Breast epithelium (tissue), 4 donors: ENCODE data around the gene MMS19. TPM values are rescaled to one million over a fixed set of nuclear protein-coding genes. Genes with fewer than 3 reads are reported as not detected.

Experiments
- DNase-seq, 2 donors: peaks; one replicate each; pipeline ENCODE4 v3.0.0-alpha.2; 2019; ENCODE audit warnings: low spot score in 2 of 2
- H3K27ac ChIP-seq, 2 donors: fragments of 200-600 bp; sonication (generic) in 1 of 2; one replicate each; pipeline ENCODE4 v1.5.1; 2016 to 2019; ENCODE audit warnings: mild to moderate bottlenecking in 1 of 2
- H3K27me3 ChIP-seq, 2 donors: fragments of 200-600 bp; sonication (generic) in 1 of 2; one replicate each; pipeline versions ENCODE4 v1.5.1 to v1.6.0; 2017 to 2019; ENCODE audit warnings: control low read depth in 1 of 2, mild to moderate bottlenecking in 1 of 2
- H3K36me3 ChIP-seq: fragments of 200-600 bp; one replicate; pipeline ENCODE4 v1.5.1; 2019
- H3K4me1 ChIP-seq, 2 donors: fragments of 200-600 bp; sonication (generic); one replicate each; pipeline ENCODE4 v1.5.1; 2016 to 2019; ENCODE audit warnings: control low read depth in 1 of 2
- H3K4me3 ChIP-seq, 3 donors: fragments of 200-600 bp; sonication (generic); 1 replicate in 2 of 3; 2 replicates in 1 of 3; pipeline ENCODE4 v1.5.1; 2016 to 2019; ENCODE audit warnings: mild to moderate bottlenecking in 3 of 3, moderate library complexity in 2 of 3
- H3K9me3 ChIP-seq, 2 donors: fragments of 200-600 bp; sonication (generic) in 1 of 2; one replicate each; pipeline ENCODE4 v1.5.1; 2016 to 2019; ENCODE audit warnings: control low read depth in 1 of 2
- POLR2A ChIP-seq: fragments of 450-650 bp; IDR thresholded peaks from one replicate; pipeline ENCODE4 v1.6.1; 2016; ENCODE audit warnings: antibody characterized with exemption, mild to moderate bottlenecking, moderate library complexity
- POLR2AphosphoS5 ChIP-seq, 3 donors: sonication (generic); formaldehyde crosslinking; IDR thresholded peaks; one replicate each; pipeline ENCODE4 v1.6.1; 2017; ENCODE audit warnings: antibody characterized with exemption in 3 of 3
- intact Hi-C: fragments of 100-400 bp; cut with DNase I; formaldehyde crosslinking; loops from one replicate; pipeline ENCODE4 v1.15.1; 2023; ENCODE audit warnings: low total_unique reads
- total RNA-seq, 3 donors: library from RNA; depleted of rRNA; stranded (reverse); fragments of >200 nt; gene quantifications; one replicate each; pipeline ENCODE4 v1.1.0, GENCODE V29; 2016
- TF ChIP-seq, protein P1 (sequence below), 3 donors: fragments of 450-650 bp; IDR thresholded peaks; one replicate each; pipeline ENCODE4 v1.5.1; 2016 to 2017; ENCODE audit warnings: antibody characterized with exemption in 3 of 3, mild to moderate bottlenecking in 3 of 3, moderate library complexity in 3 of 3

MMS19 gene
- total RNA-seq, 3 donors from 2014 or later: 73.0 to 109 (median 78.7) TPM

DNA sequence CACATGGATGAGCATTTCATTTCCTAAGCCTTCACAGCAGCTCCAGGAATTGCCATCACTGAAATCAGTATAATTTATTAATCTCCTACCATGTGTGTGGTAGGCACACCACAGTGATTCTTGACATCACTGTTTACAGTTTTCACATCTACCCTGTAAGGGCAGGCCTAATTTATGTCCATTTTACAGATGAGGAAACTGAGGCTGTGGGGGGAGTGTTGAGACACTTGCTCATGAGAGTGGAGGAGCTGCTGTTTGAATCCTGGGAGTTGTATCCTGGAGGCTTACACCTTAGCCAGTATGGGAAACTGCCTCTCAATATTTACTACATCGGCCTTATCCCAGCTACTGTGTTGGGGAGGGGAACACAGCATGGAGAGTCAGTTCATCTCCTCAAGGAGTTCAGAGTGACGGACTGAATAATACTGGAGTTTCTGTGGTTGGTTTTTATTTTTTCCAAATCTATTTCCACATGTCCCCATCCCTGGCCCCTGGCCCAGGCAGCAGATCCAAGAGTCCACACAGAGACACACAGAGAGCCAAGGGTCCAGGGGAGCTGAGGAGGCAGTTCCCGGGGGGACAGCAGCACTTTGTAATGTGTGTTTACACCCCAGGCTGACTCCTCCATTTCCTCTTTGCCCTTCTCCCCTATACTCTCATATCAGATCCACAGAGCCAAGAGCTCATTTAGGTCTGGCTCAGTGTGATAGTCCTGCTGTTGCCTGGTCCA lies 13.7 kb upstream of the MMS19 start:
- Histone ChIP-seq H3K36me3 (no peaks in the 10 kb centered on the region), H3K9me3 (no peaks in the 10 kb centered on the region), H3K27me3 (no peaks in the 10 kb centered on the region), H3K4me1 (no peaks in the 10 kb centered on the region), H3K4me3 (no peak overlapping the region), H3K27ac (peak overlapping the region in 1 of 2 donors; percentile 63)
- DNase-seq: no peak
- intact Hi-C loops: no loop called here
- no peak for TF ChIP-seq POLR2A
- no peak for TF ChIP-seq POLR2AphosphoS5 (IDR thresholded peaks at IDR 0.05)
- TF ChIP-seq, protein P1, sequence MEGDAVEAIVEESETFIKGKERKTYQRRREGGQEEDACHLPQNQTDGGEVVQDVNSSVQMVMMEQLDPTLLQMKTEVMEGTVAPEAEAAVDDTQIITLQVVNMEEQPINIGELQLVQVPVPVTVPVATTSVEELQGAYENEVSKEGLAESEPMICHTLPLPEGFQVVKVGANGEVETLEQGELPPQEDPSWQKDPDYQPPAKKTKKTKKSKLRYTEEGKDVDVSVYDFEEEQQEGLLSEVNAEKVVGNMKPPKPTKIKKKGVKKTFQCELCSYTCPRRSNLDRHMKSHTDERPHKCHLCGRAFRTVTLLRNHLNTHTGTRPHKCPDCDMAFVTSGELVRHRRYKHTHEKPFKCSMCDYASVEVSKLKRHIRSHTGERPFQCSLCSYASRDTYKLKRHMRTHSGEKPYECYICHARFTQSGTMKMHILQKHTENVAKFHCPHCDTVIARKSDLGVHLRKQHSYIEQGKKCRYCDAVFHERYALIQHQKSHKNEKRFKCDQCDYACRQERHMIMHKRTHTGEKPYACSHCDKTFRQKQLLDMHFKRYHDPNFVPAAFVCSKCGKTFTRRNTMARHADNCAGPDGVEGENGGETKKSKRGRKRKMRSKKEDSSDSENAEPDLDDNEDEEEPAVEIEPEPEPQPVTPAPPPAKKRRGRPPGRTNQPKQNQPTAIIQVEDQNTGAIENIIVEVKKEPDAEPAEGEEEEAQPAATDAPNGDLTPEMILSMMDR (IDR thresholded peaks at IDR 0.05): no peak

DNA sequence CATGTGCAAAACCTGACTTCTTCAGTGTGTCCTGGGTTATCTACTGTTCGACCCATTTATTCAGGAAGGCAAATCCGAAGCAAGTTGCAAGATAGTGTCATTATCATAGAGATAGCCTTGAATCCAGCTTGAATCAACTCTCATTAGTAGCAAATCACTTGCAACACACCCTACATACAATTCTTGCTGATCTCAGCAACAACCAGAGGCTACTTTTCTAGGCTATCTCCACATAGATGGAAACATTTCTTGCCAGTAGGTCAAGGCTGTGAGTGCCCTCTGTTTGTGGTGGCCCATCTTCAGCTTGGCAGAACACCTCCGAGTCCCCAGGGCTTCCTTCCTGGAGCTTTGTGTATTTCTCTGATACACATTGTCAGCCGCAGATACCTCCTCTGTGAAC lies 12.5 kb upstream of the MMS19 start:
- intact Hi-C loops: no loop called here
- no peaks in the 10 kb centered on the region for H3K9me3 ChIP-seq
- TF ChIP-seq POLR2AphosphoS5 (IDR thresholded peaks at IDR 0.05): no peak
- no peak for TF ChIP-seq POLR2A
- TF ChIP-seq, protein P1 (IDR thresholded peaks at IDR 0.05): no peak
- DNase-seq: no peak
- no peak overlapping the region for H3K27ac ChIP-seq
- H3K27me3 ChIP-seq: no peaks in the 10 kb centered on the region
- H3K36me3 ChIP-seq: no peaks in the 10 kb centered on the region
- no peak overlapping the region for H3K4me3 ChIP-seq
- H3K4me1 ChIP-seq: no peaks in the 10 kb centered on the region

DNA sequence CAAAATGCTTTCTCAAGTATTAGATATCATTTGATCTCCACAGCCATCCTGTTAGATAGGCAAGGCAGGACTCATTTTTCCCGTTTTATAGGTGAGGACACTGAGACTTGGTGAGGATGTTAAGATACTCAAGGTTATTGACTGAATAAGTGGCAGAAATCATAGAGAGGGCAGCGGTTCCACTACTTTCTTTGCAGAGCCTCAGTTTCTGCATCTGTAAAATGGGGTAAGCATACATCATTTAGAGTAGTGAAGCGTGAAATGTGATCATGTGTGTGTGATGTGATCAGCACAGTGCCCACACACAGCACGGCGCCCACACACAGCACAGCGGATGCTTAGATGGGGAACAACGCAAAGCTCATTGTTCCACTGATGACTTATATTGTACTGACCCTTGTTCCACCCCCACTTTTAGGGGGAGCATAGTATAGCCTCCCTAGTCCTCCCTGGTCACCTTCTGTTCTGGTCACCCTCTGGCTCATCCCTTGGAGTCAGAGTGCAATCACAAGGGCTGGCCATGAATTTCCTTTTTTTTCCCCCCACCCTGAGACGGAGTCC lies 11.0 kb upstream of the MMS19 start:
- Histone ChIP-seq H3K27ac (no peak overlapping the region), H3K27me3 (no peaks in the 10 kb centered on the region), H3K36me3 (no peaks in the 10 kb centered on the region), H3K9me3 (no peaks in the 10 kb centered on the region), H3K4me1 (no peaks in the 10 kb centered on the region), H3K4me3 (no peak overlapping the region)
- intact Hi-C loops: no loop called here
- TF ChIP-seq POLR2A (no peak), POLR2AphosphoS5 (IDR thresholded peaks at IDR 0.05) (no peak)
- TF ChIP-seq, protein P1 (IDR thresholded peaks at IDR 0.05): no peak
- no peak for DNase-seq

DNA sequence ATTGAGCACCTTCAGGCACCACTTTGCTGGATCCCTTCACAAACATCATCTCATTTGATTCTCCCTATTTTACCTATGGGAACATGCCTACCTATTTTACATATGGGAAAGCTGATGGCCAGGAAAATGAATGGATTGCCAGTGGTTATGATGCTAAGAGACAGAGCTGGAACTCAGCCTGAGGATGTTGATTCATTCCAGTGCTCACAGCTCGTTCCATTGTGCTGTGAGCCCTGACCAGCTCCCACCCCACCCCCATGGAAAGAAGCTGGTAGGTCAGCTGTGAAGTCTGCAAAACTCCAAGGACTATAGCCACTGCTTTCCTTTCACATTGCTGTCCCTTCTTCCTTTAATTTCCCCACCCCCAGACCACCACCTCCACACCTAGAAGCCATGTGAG lies 10.1 kb upstream of the MMS19 start:
- TF ChIP-seq POLR2A: no peak
- TF ChIP-seq, protein P1 (IDR thresholded peaks at IDR 0.05): no peak
- DNase-seq: no peak
- Histone ChIP-seq H3K4me3 (no peak overlapping the region), H3K36me3 (no peaks in the 10 kb centered on the region), H3K9me3 (no peaks in the 10 kb centered on the region), H3K27me3 (no peaks in the 10 kb centered on the region), H3K4me1 (no peaks in the 10 kb centered on the region), H3K27ac (no peak overlapping the region)
- intact Hi-C loops: no loop called here

DNA sequence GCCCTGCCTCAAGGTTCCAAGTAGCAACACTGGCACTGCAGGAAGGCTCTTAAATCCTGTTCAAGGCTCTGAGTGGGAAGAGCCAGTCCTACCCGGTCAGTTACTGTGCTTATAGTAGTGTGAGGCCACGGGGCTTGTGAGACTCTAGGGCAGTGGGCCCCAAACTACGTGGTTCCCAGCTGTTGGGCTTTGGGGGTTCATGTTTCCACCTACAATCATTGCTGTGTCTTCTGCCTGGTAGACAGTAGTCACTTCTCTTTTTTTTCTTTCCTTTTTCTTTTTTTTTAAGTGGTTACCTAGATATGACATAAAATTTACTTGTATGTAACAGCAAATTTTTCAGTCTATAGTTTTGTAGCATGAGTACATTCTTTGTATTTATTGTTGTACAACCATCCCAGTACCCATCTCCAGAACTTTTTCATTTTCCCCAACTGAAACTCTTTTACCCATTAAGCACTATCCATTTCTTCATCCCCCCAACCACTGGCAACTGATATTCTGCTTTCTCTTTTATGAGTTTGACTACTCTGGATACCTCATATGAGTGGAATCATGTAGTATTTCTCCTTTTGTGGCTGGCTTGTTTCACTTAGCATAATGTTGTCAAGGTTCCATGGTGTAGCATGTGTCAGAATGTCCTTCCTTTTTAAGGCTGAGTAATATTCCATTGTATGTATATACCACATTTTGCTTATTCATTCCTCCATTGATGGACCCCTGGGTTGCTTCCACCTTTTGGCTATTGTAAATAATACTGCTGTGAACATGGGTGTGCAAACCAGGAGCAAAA lies 8.2 kb upstream of the MMS19 start:
- Histone ChIP-seq H3K4me1 (no peaks in the 10 kb centered on the region), H3K27ac (no peak overlapping the region), H3K27me3 (no peaks in the 10 kb centered on the region), H3K4me3 (no peak overlapping the region), H3K9me3 (no peaks in the 10 kb centered on the region), H3K36me3 (no peaks in the 10 kb centered on the region)
- intact Hi-C loops: no loop called here
- DNase-seq: no peak
- TF ChIP-seq POLR2AphosphoS5 (IDR thresholded peaks at IDR 0.05) (no peak), POLR2A (no peak)
- TF ChIP-seq, protein P1 (IDR thresholded peaks at IDR 0.05): no peak
